Amniotic stem cell (primary cell): ENCODE results near the gene KRTAP13-4.

ENCODE experiments used
- DNase-seq: peaks from one replicate; lab custom pipeline; 2025; lab: John Stamatoyannopoulos, UW

The KRTAP13-4 gene

GRCh38 chr21:30430170-30430655 lies at the start of gene KRTAP13-4:
Gene KRTAP13-4 (plus strand): TSS chr21:30430220. CDS start chr21:30430276, 56 bp downstream.
- no peak for DNase-seq

GRCh38 chr21:30382201-30382600 lies 47.8 kb upstream of the KRTAP13-4 start:
- no peak for DNase-seq

GRCh38 chr21:30391492-30392025 lies 38.5 kb upstream of the KRTAP13-4 start:
- DNase-seq: no peak

- no peak for DNase-seq
These were observed 34.3 kb upstream of the KRTAP13-4 start, which contains the start of gene KRTAP13-1 for GRCh38 chr21:30395731-30396130. Gene KRTAP13-1 (plus strand): TSS chr21:30396031. CDS start chr21:30396087, 56 bp downstream.

GRCh38 chr21:30408782-30409494 lies 21.1 kb upstream of the KRTAP13-4 start:
- no peak for DNase-seq

- no peak for DNase-seq
These were observed 14.0 kb upstream of the KRTAP13-4 start for GRCh38 chr21:30415993-30416392.

GRCh38 chr21:30425826-30426225 lies 4.2 kb upstream of the KRTAP13-4 start, which contains the start of gene KRTAP13-3:
Gene KRTAP13-3 (minus strand): TSS chr21:30425926. CDS start chr21:30425912, 14 bp downstream.
- no peak for DNase-seq

GRCh38 chr21:30426731-30427130 lies 3.3 kb upstream of the KRTAP13-4 start:
- DNase-seq: no peak

- DNase-seq: no peak
These were observed 4.1 kb downstream of the KRTAP13-4 start for GRCh38 chr21:30434033-30434631.

- no peak for DNase-seq
These were observed 7.1 kb downstream of the KRTAP13-4 start for GRCh38 chr21:30437010-30437565.

- DNase-seq: no peak
These were observed 10.0 kb downstream of the KRTAP13-4 start, which contains the start of gene KRTAP15-1 for GRCh38 chr21:30439975-30440374. Gene KRTAP15-1 (plus strand): TSS chr21:30440275. CDS start chr21:30440328, 53 bp downstream.

GRCh38 chr21:30443226-30443625 lies 13.2 kb downstream of the KRTAP13-4 start:
- no peak for DNase-seq

- no peak for DNase-seq
These were observed 14.2 kb downstream of the KRTAP13-4 start for GRCh38 chr21:30444204-30444603.

- DNase-seq: no peak
These were observed 17.0 kb downstream of the KRTAP13-4 start for GRCh38 chr21:30447056-30447455.

- no peak for DNase-seq
These were observed 18.5 kb downstream of the KRTAP13-4 start for GRCh38 chr21:30448514-30448913.

GRCh38 chr21:30463713-30464112 lies 33.7 kb downstream of the KRTAP13-4 start:
- DNase-seq: no peak

GRCh38 chr21:30468900-30469714 lies 39.1 kb downstream of the KRTAP13-4 start:
- no peak for DNase-seq

GRCh38 chr21:30478004-30478403 lies 48.0 kb downstream of the KRTAP13-4 start:
- no peak for DNase-seq

- no peak for DNase-seq
These were observed 49.2 kb downstream of the KRTAP13-4 start for GRCh38 chr21:30479259-30479658.

GRCh38 chr21:30480145-30480544 lies 50.1 kb downstream of the KRTAP13-4 start, which contains the start of gene KRTAP19-1:
Gene KRTAP19-1 (minus strand): TSS chr21:30480367. CDS start chr21:30480317, 50 bp downstream.
- DNase-seq: no peak
